ENCODE results near the gene RASSF8. TPM values are rescaled to one million over a fixed set of nuclear protein-coding genes. Genes with fewer than 3 reads are reported as not detected.

Gene RASSF8
- polyA plus RNA-seq, 4 donors, result 61.5 to 88.3 (median 64.1) TPM

DNA sequence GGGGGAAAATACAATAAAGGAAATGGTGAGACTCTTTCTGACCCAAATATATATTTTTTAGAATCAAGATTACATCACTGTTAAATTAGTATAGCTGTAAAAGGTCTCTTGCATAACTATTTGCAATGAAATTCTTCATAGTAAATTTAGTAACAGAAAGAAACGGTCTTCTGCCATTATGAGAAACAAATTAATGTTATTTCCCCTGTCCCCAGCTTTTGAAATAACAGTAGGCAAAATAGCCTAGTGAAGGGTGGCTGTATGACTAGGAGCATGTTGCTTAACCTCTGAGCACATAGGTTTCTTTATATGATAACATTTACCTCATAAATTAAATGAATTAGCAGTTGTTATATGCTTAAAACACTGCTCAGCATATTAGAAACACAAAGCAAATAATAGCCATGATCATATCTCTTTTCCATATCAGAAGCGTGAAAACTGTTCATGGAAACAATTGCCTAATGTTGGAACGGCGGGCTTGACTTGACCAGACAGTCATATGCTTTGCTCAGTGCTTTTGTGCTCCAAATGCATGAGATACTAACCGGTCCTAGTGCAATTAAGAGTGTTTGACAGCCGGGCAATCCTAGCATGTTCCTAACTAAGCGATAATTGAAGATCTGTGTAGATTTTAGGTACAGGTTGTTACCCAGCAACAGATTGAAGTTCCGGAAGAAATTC lies 142.3 kb downstream of the RASSF8 start:
- no peak for DNase-seq (ENCODE audit: low read depth in 4 of 4, low spot score in 2 of 4)

DNA sequence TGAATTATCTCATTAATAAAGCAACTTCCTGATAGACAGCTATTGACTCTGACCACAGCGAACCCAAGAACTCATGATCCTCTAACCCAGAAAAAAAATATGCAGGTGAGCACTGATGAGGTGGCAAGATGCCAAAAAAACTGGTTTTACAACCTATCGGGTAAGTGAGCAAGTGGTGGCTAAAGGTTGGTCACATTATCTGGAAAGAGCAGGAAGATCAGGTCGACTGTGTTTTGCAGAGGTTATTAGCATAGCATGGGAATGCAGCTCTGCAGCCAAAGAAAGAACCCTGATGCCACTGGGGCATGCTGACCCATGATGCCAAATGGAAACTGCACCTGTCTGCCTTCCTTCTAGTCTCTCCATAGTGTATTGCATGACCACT lies 142.9 kb downstream of the RASSF8 start:
- DNase-seq (ENCODE audit: low read depth in 4 of 4, low spot score in 2 of 4), result peak in 1 of 4 donors; percentile 46

- no peak for DNase-seq (ENCODE audit: low read depth in 4 of 4, low spot score in 2 of 4)
Observed at GRCh38 chr12:26101763-26102162, 143.3 kb downstream of the RASSF8 start.

DNA sequence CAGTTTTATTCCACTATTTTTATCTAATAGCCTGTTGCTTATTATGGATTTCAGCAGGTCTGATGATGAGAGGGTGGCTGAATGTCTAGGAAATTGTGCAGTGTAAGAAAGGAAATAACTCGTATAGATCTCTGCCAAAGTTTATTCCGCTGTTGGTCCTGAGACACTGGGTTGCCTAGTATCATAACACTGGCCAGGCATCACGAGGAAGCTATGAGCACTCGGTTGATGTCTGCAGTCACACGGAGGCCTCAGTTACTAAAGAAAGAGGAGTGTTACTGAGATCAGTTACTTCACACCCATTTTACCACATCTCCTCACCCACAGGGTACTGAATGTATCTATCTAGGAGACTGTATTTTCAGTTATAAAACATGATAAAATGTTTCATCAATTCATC lies 144.5 kb downstream of the RASSF8 start:
- no peak for DNase-seq (ENCODE audit: low read depth in 4 of 4, low spot score in 2 of 4)

DNA sequence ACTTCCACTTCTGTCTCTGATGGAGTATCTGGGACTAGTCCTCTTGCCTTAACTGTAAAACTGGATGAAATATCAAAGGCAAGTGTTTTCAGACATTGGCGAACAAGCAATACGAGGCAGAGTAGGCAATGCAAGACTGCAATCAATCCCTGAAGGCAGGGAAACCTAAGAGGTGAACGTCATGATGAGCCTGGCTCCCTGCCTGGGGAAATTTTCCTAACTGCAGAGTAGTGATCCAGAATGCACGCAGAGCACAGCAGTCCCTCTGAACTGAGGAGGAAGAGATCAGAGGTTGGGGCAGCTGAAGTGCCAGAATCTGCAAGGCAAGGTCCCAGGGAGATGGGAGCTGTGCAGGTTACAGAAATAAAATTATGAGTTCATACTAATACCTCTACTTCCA lies 147.9 kb downstream of the RASSF8 start:
- DNase-seq (ENCODE audit: low read depth in 4 of 4, low spot score in 2 of 4), result no peak

DNA sequence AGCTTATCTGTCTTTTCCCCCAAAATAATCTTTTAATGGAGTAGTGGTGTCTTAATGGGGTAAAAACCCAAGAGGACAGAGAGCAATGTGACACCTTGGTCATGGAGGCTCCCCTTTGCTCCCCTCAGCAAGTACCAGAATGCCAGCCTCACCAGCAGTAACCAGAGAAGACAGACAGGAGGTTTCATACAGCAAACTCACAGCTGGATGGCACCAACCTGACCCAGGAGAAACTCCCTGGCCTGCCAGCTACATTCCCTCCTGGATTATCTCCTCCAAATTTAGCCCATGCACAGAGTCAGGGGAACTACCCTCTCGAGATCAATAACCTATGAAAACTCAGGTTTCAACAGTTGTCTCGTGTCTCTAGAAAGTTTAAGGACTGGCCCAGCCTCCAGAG lies 150.4 kb downstream of the RASSF8 start:
- no peak for DNase-seq (ENCODE audit: low read depth in 4 of 4, low spot score in 2 of 4)

GRCh38 chr12:26109343-26109881 lies 150.9 kb downstream of the RASSF8 start:
- no peak for DNase-seq (ENCODE audit: low read depth in 4 of 4, low spot score in 2 of 4)

- DNase-seq (ENCODE audit: low read depth in 4 of 4, low spot score in 2 of 4), result no peak
Observed at GRCh38 chr12:26112232-26112631, 153.8 kb downstream of the RASSF8 start.

GRCh38 chr12:26112703-26113147 lies 154.2 kb downstream of the RASSF8 start:
- DNase-seq (ENCODE audit: low read depth in 4 of 4, low spot score in 2 of 4), result no peak

- no peak for DNase-seq (ENCODE audit: low read depth in 4 of 4, low spot score in 2 of 4)
Observed at GRCh38 chr12:26113181-26113654, 154.7 kb downstream of the RASSF8 start.

DNA sequence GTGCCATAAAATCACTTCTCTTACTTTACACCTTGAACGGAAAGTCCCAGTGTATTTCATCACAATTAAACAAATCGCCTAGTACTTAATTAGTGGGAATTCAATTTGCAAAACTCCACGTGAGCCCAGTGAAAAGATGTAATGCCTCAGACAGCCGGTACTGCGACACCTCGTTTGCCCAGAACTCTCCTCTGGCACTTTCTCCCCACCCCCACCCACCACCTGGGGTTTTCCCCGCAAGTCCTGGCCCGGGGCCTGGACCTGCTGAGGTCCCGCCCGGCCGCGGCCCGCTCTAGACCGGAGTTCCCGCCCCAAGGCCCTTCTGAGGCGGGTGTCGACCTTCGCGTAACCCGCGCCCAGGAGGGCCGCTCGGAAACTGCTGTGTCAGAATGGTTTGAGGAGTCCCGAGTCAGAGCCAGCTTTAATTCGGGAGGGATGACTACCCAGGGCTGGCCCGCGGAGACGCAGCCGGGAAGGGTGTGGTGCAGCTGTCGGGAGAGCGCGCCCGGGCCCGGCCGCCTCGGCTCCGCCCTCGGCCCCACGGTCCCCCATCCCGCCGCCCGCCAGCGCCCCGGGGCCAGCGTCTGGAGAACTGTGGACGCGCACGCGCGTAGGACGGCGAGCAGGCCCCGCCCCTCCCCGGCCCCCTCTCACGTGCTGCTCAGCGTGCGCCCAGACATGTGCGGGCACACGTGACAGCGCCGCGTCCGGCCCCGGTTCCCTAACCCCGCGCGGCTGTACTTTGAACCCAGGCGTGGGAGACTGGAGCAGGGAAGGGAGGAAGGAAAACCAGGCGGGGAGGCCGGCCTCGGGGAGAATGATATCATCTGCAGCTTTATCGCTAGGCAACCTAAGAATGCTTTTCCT lies 155.6 kb downstream of the RASSF8 start:
- peak in 1 of 4 donors; percentile 86 for DNase-seq (ENCODE audit: low read depth in 4 of 4, low spot score in 2 of 4)

DNA sequence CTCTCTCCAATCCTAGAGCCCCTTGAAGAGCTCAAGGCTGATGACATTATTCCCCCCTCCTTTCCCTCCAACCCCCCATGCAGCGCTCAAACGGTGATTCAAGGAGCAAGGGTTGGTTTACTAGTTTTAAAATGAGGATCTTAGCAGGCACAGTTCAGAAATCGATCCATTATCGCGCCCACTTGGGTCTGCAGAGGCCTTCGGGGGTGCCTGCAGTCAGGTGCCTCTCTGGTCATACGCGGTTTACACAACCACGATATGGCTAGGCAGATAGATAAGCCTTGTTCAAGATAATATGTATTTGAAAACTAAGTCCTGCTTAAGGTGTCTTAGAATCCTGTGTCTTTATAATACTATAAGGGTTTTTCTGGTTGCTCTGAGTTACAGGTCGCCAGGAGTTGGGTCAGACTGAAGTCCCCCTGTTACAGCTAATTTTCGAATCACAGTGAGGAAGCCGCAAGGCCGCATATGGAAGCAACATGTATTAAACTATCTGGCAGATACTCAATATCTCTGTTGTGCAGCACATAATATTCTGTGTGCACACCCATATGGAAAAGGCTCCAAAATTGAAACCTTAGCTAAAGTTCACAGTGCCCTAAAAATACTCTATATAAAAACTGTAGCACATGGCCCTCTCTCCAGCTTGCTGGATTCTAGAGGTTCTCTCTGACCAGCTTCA lies 156.4 kb downstream of the RASSF8 start:
- DNase-seq (ENCODE audit: low read depth in 4 of 4, low spot score in 2 of 4), result no peak

DNA sequence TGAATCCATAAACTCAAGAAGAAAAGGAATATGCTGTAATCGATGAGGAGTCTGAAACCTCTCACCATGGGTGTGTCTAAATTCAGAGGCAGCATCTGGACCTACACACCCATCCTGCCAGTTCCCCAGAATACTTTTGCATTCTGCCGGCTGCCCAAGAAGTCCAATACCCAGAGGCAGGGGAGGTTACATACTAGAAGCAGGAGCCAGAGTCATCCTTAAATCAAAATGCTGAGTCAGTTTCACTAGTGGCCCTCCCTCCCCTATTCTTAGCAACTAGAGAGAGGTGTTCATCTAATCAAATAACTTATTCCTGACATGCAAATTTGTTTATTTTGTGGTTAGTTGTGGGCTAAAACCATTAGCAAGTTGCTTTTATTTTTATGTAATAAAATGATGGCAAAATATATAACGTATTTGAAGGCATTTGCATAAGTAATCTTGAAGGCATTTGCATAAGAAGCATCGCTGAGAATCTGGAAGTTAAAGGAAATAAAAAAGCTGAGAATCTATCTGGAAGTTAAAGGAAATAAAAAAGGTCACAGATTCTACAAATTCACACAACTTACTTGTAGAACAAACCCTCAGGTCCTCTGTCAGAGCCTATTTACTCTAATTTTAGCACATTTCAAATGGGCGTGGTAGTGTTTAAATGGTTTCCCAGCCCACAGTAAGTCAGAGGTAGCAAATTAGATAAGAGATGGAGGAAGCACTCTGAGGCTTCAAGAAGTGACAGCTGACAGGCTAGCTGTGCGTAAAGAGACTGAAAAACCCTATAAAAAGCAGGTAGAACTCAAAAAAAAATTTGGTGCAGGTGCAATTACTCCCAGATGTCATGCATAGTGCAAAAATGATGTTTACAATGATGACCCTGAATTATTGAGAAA lies 158.6 kb downstream of the RASSF8 start:
- no peak for DNase-seq (ENCODE audit: low read depth in 4 of 4, low spot score in 2 of 4)

DNA sequence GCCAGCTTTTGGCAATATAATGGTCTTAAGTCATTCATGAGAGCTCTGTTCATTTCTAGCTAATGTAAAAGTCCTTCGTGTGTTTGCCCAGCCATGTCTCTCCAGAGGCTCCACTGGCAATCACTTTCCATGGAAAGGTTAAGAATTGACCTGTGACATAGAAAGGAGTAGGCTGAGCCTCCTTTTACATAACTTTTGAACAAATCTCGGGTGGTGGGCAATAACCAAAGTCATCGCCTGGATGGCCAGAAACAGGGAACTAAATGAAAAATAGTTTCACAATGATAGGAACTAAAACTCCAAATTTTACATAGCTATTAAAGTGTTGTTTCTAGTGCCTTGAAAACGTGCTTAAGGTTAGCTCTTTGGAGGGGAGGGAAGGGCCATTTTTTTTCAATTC lies 159.8 kb downstream of the RASSF8 start:
- DNase-seq (ENCODE audit: low read depth in 4 of 4, low spot score in 2 of 4), result no peak

GRCh38 chr12:26119391-26119989 lies 161.0 kb downstream of the RASSF8 start:
- DNase-seq (ENCODE audit: low read depth in 4 of 4, low spot score in 2 of 4), result peak in 1 of 4 donors; percentile 49

GRCh38 chr12:26120561-26121274 lies 162.2 kb downstream of the RASSF8 start:
- DNase-seq (ENCODE audit: low read depth in 4 of 4, low spot score in 2 of 4), result no peak

DNA sequence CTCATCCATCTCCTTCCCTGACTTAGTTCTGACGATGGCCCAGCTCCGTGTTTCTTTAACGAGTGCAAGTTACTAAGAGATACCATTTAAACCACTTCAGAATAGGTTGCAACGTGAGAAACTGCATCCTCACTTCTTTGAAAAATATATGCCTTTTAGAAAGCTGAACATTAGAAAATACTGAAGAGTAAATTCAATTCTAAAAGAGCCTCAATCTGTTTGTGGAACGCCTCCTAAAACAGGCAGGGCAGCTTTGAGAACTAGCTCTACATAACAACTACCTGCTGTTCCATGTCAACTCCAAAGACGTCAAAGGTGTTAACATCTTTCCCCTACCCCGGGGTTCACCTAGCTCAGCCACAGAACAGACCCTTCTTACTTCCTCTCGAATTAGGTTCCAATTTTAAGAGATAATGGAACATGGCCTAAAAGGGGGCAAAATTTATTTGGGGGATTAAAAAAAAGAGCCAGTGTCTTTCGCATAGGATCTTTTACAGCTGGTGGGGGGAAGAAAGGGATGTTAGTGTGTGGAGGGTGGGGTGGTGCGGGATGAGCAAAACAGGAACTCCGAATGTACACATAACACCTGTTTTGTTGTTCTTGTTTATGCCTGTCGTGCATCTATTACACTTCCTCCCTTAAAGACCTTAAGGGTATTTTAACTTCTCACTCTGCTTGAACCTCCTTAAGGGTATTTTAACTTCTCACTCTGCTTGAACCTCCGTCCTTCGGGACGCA lies 163.0 kb downstream of the RASSF8 start:
- DNase-seq (ENCODE audit: low read depth in 4 of 4, low spot score in 2 of 4), result no peak

DNA sequence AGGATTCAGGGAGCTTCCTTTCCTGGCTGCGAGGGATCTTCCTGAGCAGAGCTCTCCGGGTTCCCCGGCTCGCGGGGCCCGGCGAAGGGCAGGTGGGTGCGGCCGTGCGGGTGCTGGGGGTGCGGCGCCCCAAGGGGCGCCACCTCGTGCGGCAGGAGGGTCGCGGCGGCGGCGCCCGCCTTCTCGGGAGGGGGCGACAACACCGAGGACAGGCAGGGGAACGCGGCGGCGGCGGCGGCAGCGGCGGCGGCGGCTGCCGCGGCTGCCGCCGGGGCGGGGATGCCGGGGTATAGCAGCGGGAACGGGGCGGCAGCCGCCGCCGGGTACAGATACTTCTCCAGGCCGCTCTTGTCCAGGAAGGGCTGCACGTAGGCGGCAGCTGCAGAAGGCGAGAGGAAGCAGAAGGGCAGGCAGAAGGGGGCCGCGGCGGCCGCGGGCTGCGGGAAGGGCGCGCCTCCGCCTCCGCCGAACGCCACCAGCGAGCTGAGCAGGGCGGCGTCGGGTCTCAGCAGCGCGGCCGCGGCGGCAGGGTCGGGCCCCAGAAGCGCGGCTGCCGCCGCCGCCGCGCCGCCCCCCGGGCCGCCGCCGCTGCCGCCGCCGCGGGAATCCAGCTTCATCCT lies 163.7 kb downstream of the RASSF8 start:
- DNase-seq (ENCODE audit: low read depth in 4 of 4, low spot score in 2 of 4), result no peak

All from left renal cortex interstitium (tissue), 4 donors.